ENCODE results near the gene PPP1R3E. TPM values are rescaled to one million over a fixed set of nuclear protein-coding genes. Genes with fewer than 3 reads are reported as not detected.

The PPP1R3E gene
- total and polyA plus RNA-seq, 2 of the 13 experiments (the other 11 are each of a cell fraction or from before 2014, with no cell fraction given) = 16.5 to 26.5 TPM

GRCh38 chr14:23302290-23303225 lies at the start of gene PPP1R3E (continued):
- TF ChIP-seq TMF1 (CRISPR knock-in tag; IDR thresholded peaks at IDR 0.05; ENCODE audit: low read depth) = no peak
- TF ChIP-seq ZNF160 (CRISPR knock-in tag; IDR thresholded peaks at IDR 0.05) = 0 out of 2 replicates have a peak, but pooled peaks have one; percentile 2
- no peak for TF ChIP-seq NR3C1 (CRISPR knock-in tag; IDR thresholded peaks at IDR 0.05)
- TF ChIP-seq YY1 (IDR thresholded peaks at IDR 0.05; ENCODE audit: insufficient read depth, insufficient replicate concordance, low read depth, low read length) = no peak
- TF ChIP-seq ZMYM4 (CRISPR knock-in tag; IDR thresholded peaks at IDR 0.05) = no peak
- TF ChIP-seq REPIN1 (CRISPR knock-in tag; IDR thresholded peaks at IDR 0.05; ENCODE audit: borderline replicate concordance, low read depth) = peak; percentile 38; the same call in 1 of the 2 replicates
- peak; percentile 75 for TF ChIP-seq IKZF5 (CRISPR knock-in tag; IDR thresholded peaks at IDR 0.05)
- TF ChIP-seq MYPOP (CRISPR knock-in tag; IDR thresholded peaks at IDR 0.05) = no peak
- peak; percentile 19; the same call in 1 of the 2 replicates for TF ChIP-seq ZNF318 (CRISPR knock-in tag; IDR thresholded peaks at IDR 0.05)
- no peak for TF ChIP-seq MBD4 (IDR thresholded peaks at IDR 0.05; ENCODE audit: borderline replicate concordance, low read length)
- no peak for TF ChIP-seq ZNF501 (CRISPR knock-in tag; IDR thresholded peaks at IDR 0.05)
- no peak for TF ChIP-seq BHLHE40 (IDR thresholded peaks at IDR 0.05; ENCODE audit: low read length)
